HepG2 (cell line): ENCODE measurements around the gene VWA7. TPM values are rescaled to one million over a fixed set of nuclear protein-coding genes. Genes with fewer than 3 reads are reported as not detected.

ENCODE experiments used
- DRAP1 ChIP-seq: IDR thresholded peaks from 2 replicates; pipeline ENCODE4 v1.6.1; 2016; ENCODE audit warnings: missing genetic modification reagents, missing compliant biosample characterization
- KLF6 ChIP-seq: IDR thresholded peaks from 2 replicates; pipeline ENCODE4 v1.8.0; 2016; ENCODE audit warnings: missing biosample characterization, missing genetic modification reagents
- MTERF4 ChIP-seq: sonication (generic); formaldehyde crosslinking; IDR thresholded peaks from 2 replicates; pipeline ENCODE4 v1.8.0; 2023; ENCODE audit warnings: mild to moderate bottlenecking, missing genetic modification reagents
- REST ChIP-seq, 2 experiments: IDR thresholded peaks; 2 replicates each; pipeline ENCODE4 v1.6.1; 2011 to 2012; ENCODE audit warnings: low read length in 2 of 2, borderline replicate concordance in 1 of 2, low read depth in 1 of 2, mild to moderate bottlenecking in 1 of 2, moderate library complexity in 1 of 2
- SP1 ChIP-seq, 2 experiments: fragments of 450-650 bp in 1 of 2; sonication (generic) in 1 of 2; formaldehyde crosslinking in 1 of 2; IDR thresholded peaks; 2 replicates each; pipeline versions ENCODE4 v1.4.0 to v1.6.1; 2016 to 2020; ENCODE audit warnings: missing genetic modification reagents in 1 of 2
- SP5 ChIP-seq: IDR thresholded peaks from 2 replicates; pipeline ENCODE4 v1.6.1; 2016; ENCODE audit warnings: low read depth, borderline replicate concordance
- ZFP82 ChIP-seq: sonication (generic); formaldehyde crosslinking; IDR thresholded peaks from 2 replicates; pipeline ENCODE4 v1.5.1; 2020; ENCODE audit warnings: mild to moderate bottlenecking, missing genetic modification reagents, borderline replicate concordance
- ZNF142 ChIP-seq: sonication (generic); formaldehyde crosslinking; IDR thresholded peaks from 2 replicates; pipeline ENCODE4 v1.4.0; 2020; ENCODE audit warnings: missing genetic modification reagents
- ZNF280B ChIP-seq: sonication (generic); formaldehyde crosslinking; IDR thresholded peaks from 2 replicates; pipeline ENCODE4 v1.5.0; 2020; ENCODE audit warnings: missing genetic modification reagents, mild to moderate bottlenecking, borderline replicate concordance
- ZNF746 ChIP-seq: sonication (generic); formaldehyde crosslinking; IDR thresholded peaks from 2 replicates; pipeline ENCODE4 v1.8.0; 2022; ENCODE audit warnings: mild to moderate bottlenecking, missing genetic modification reagents
- polyA plus RNA-seq, 8 experiments: library from polyadenylated mRNA; depleted of rRNA in 3 of 8; stranded (reverse) in 7 of 8; unstranded in 1 of 8; fragments of >200 nt; fragmentation: Illumina TruSeq in 4 of 8; extraction: Trizol in 4 of 8; gene quantifications; 2 replicates each; pipeline versions ENCODE4 v1.2.1 to v1.2.3, GENCODE V29; 2011 to 2016; ENCODE audit warnings: low read depth in 4 of 8, missing spikeins in 1 of 8, mixed read lengths in 1 of 8; ENCODE audit not compliant: insufficient read depth in 1 of 8
- total RNA-seq, 5 experiments: library from RNA; depleted of rRNA; stranded (reverse); fragments of >200 nt; fragmentation: Illumina TruSeq; extraction: Trizol; gene quantifications; 2 replicates each; pipeline ENCODE4 v1.2.3, GENCODE V29; 2016; ENCODE audit warnings: low read depth in 1 of 5
- TF ChIP-seq, protein P1 (sequence below): IDR thresholded peaks from 2 replicates; pipeline ENCODE4 v1.6.1; 2016; ENCODE audit warnings: mild to moderate bottlenecking
- TF ChIP-seq, protein P2 (sequence below): IDR thresholded peaks from 2 replicates; pipeline ENCODE4 v1.6.1; 2016; ENCODE audit warnings: low read depth, borderline replicate concordance
- TF ChIP-seq, protein P3 (sequence below): sonication (generic); formaldehyde crosslinking; IDR thresholded peaks from 2 replicates; pipeline ENCODE4 v1.4.0; 2020; ENCODE audit warnings: missing genetic modification reagents; ENCODE audit errors: not compliant biosample characterization

Gene VWA7
- total and polyA plus RNA-seq, 2 of the 13 experiments (the other 11 are each of a cell fraction or from before 2014, with no cell fraction given), result 0.86 to 3.3 TPM

- TF ChIP-seq ZFP82 (CRISPR knock-in tag), result peak; percentile 54; the same call in 1 of the 2 replicates
- TF ChIP-seq, protein P1, sequence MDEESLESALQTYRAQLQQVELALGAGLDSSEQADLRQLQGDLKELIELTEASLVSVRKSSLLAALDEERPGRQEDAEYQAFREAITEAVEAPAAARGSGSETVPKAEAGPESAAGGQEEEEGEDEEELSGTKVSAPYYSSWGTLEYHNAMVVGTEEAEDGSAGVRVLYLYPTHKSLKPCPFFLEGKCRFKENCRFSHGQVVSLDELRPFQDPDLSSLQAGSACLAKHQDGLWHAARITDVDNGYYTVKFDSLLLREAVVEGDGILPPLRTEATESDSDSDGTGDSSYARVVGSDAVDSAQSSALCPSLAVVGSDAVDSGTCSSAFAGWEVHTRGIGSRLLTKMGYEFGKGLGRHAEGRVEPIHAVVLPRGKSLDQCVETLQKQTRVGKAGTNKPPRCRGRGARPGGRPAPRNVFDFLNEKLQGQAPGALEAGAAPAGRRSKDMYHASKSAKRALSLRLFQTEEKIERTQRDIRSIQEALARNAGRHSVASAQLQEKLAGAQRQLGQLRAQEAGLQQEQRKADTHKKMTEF (CRISPR knock-in tag), result 0 out of 2 replicates have a peak, but pooled peaks have one; percentile 8
- no peak for TF ChIP-seq ZNF280B (CRISPR knock-in tag)
- TF ChIP-seq KLF6, result peak; percentile 55; the same call in 1 of the 2 replicates
- TF ChIP-seq, protein P2, sequence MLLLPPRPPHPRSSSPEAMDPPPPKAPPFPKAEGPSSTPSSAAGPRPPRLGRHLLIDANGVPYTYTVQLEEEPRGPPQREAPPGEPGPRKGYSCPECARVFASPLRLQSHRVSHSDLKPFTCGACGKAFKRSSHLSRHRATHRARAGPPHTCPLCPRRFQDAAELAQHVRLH (CRISPR knock-in tag), result no peak
- TF ChIP-seq DRAP1 (CRISPR knock-in tag), result peak; percentile 75; the same call in 1 of the 2 replicates
- TF ChIP-seq, protein P3, sequence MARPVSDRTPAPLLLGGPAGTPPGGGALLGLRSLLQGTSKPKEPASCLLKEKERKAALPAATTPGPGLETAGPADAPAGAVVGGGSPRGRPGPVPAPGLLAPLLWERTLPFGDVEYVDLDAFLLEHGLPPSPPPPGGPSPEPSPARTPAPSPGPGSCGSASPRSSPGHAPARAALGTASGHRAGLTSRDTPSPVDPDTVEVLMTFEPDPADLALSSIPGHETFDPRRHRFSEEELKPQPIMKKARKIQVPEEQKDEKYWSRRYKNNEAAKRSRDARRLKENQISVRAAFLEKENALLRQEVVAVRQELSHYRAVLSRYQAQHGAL (CRISPR knock-in tag), result no peak
- TF ChIP-seq SP5, result peak; percentile 81
- no peak for TF ChIP-seq REST (IDR thresholded peaks at IDR 0.05; ENCODE audit: borderline replicate concordance in 1 of 2, low read depth in 1 of 2, low read length in 2 of 2)
- TF ChIP-seq ZNF746 (CRISPR knock-in tag), result no peak
- peak; percentile 19; the same call in 1 of the 2 replicates for TF ChIP-seq ZNF142 (CRISPR knock-in tag)
- no peak for TF ChIP-seq SP1 (IDR thresholded peaks at IDR 0.05)
- TF ChIP-seq SP1 (CRISPR knock-in tag; IDR thresholded peaks at IDR 0.05), result no peak
- TF ChIP-seq MTERF4 (CRISPR knock-in tag), result no peak
Observed at GRCh38 chr6:31814677-31815024, 37.5 kb upstream of the VWA7 start (continued).
